ENCODE measurements around the gene EFNB2.

The EFNB2 gene

GRCh38 chr13:106491928-106492587 is 43.4 kb downstream of the EFNB2 start:
- Histone ChIP-seq H3K9me3 (ENCODE audit: control insufficient read depth, insufficient read depth, low read depth, low read length) (no peaks in the 10 kb centered on the region), H3K4me3 (ENCODE audit: low read depth, low read length) (no peak overlapping the region), H3K27ac (ENCODE audit: extremely low read depth, low read depth, low read length) (no peak overlapping the region), H3K36me3 (ENCODE audit: control insufficient read depth in 2 of 2, insufficient read depth in 1 of 2, low read length in 2 of 2) (peaks cover 10 to 62% of the 10 kb centered on the region in 2 experiments; a peak in 2 of 3 replicates), H3K4me1 (ENCODE audit: control insufficient read depth, insufficient read depth, low read length) (peaks cover 10% of the 10 kb centered on the region)
- ChIA-PET CTCF (no interaction called here), POLR2A (no interaction called here)
- no peak for TF ChIP-seq ZNF707 (tag by site-specific recombination; IDR thresholded peaks at IDR 0.05)
- peak; percentile 12; the same call in 1 of the 2 replicates for TF ChIP-seq PRDM1 (tag by site-specific recombination; IDR thresholded peaks at IDR 0.05)

DNA sequence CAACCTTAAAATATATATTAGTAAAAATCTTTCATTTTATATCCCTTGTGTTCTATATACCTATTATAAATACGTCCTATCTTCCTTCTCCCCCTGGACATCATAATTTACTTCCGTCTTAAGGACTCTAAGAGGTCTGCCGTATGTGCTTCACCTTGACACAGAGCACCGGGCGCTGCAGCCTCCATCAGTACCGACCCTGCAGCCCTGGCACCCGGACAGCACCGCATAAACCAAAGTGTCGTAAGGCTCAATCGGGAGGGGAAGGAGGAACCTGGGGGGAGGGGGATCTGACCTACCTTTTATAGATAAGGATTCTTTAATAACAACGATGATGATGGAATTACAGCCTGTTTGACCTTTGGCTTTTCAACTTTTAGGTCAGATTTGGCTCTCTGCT is 44.0 kb downstream of the EFNB2 start:
- no peak for TF ChIP-seq ZSCAN30 (tag by site-specific recombination; IDR thresholded peaks at IDR 0.05)
- Histone ChIP-seq H3K9me3 (ENCODE audit: control insufficient read depth, insufficient read depth, low read depth, low read length) (no peaks in the 10 kb centered on the region), H3K4me1 (ENCODE audit: control insufficient read depth, insufficient read depth, low read length) (0 out of 2 replicates have a peak, but pooled peaks cover 6% of the 10 kb centered on the region), H3K36me3 (ENCODE audit: control insufficient read depth in 2 of 2, insufficient read depth in 1 of 2, low read length in 2 of 2) (peaks cover 10 to 62% of the 10 kb centered on the region in 2 experiments; a peak in 2 of 3 replicates), H3K27ac (ENCODE audit: extremely low read depth, low read depth, low read length) (no peak overlapping the region), H3K4me3 (ENCODE audit: low read depth, low read length) (no peak overlapping the region)
- ChIA-PET CTCF (interaction anchor here (0.8 kb wide), 1 partner anchor 8 kb away, joined by 3 read pairs; no protein-coding TSS in a partner anchor), POLR2A (no interaction called here)

DNA sequence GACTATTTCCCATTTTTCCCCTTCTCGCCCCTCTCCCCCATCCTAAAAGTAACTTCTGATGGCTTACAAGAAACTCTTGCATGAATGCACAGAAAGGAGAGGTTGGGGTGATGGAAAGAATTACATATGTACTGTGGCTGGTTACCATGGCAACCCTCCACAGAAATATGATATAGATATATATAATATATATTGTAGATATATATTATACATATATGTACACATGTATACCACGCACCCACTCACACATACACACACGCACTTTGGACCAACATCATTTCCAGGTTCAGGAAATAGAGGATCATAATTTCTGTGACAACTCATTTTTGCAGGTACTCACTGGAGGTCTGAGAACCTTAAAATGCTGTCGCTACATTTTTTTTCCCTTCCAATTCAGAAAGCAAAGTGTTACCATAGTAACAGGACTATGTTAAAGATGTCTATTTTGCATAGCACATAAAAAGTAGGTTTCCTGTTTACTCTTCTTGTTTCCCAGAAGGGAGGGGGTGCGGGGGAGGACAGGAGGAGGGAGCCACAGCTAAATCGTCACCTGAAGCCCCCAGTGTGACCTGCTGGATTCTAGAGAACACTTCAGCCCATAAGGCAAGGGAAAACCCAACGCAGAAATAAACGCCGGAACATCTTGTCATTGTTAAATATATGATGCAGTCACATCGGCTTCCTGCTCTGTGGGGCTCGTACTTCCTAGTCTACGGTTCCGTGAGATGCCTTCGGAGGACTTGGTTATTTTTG is 44.7 kb downstream of the EFNB2 start:
- Histone ChIP-seq H3K4me1 (ENCODE audit: control insufficient read depth, insufficient read depth, low read length) (no peaks in the 10 kb centered on the region), H3K9me3 (ENCODE audit: control insufficient read depth, insufficient read depth, low read depth, low read length) (no peaks in the 10 kb centered on the region), H3K27ac (ENCODE audit: extremely low read depth, low read depth, low read length) (no peak overlapping the region), H3K4me3 (ENCODE audit: low read depth, low read length) (no peak overlapping the region), H3K36me3 (ENCODE audit: control insufficient read depth in 2 of 2, insufficient read depth in 1 of 2, low read length in 2 of 2) (peaks cover 10 to 57% of the 10 kb centered on the region in 2 experiments; a peak in 2 of 3 replicates)
- CTCF ChIA-PET: interaction anchor here (0.8 kb wide), 1 partner anchor 9 kb away, joined by 3 read pairs; no protein-coding TSS in a partner anchor
- POLR2A ChIA-PET: no interaction called here
- no peak for TF ChIP-seq ZNF223 (tag by site-specific recombination; IDR thresholded peaks at IDR 0.05)
- no peak for TF ChIP-seq TCF7L2 (IDR thresholded peaks at IDR 0.05; ENCODE audit: borderline replicate concordance, low read depth, low read length)
- TF ChIP-seq GLIS1 (tag by site-specific recombination; IDR thresholded peaks at IDR 0.05): no peak
- TF ChIP-seq ZNF362 (tag by site-specific recombination; IDR thresholded peaks at IDR 0.05): no peak
- TF ChIP-seq ZNF639 (tag by site-specific recombination; IDR thresholded peaks at IDR 0.05): no peak
- TF ChIP-seq IKZF3 (tag by site-specific recombination; IDR thresholded peaks at IDR 0.05): no peak
- TF ChIP-seq ZNF677 (tag by site-specific recombination; IDR thresholded peaks at IDR 0.05): no peak
- TF ChIP-seq ZNF184 (tag by site-specific recombination; IDR thresholded peaks at IDR 0.05): no peak
- TF ChIP-seq, protein P1, sequence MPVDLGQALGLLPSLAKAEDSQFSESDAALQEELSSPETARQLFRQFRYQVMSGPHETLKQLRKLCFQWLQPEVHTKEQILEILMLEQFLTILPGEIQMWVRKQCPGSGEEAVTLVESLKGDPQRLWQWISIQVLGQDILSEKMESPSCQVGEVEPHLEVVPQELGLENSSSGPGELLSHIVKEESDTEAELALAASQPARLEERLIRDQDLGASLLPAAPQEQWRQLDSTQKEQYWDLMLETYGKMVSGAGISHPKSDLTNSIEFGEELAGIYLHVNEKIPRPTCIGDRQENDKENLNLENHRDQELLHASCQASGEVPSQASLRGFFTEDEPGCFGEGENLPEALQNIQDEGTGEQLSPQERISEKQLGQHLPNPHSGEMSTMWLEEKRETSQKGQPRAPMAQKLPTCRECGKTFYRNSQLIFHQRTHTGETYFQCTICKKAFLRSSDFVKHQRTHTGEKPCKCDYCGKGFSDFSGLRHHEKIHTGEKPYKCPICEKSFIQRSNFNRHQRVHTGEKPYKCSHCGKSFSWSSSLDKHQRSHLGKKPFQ (tag by site-specific recombination; IDR thresholded peaks at IDR 0.05): no peak
- TF ChIP-seq ZNF488 (tag by site-specific recombination; IDR thresholded peaks at IDR 0.05): no peak
- no peak for TF ChIP-seq ZNF433 (tag by site-specific recombination; IDR thresholded peaks at IDR 0.05; ENCODE audit: low read depth)
- TF ChIP-seq ZFHX2 (tag by site-specific recombination; conservative IDR thresholded peaks at IDR 0.05): no peak
- no peak for TF ChIP-seq ZNF449 (tag by site-specific recombination; IDR thresholded peaks at IDR 0.05)
- no peak for TF ChIP-seq GLI2 (tag by site-specific recombination; IDR thresholded peaks at IDR 0.05; ENCODE audit: borderline replicate concordance, low read depth)
- no peak for TF ChIP-seq ZNF76 (tag by site-specific recombination; IDR thresholded peaks at IDR 0.05; ENCODE audit: borderline replicate concordance, low read depth)
- no peak for TF ChIP-seq ZNF704 (tag by site-specific recombination; IDR thresholded peaks at IDR 0.05)
- no peak for TF ChIP-seq ZNF248 (tag by site-specific recombination; IDR thresholded peaks at IDR 0.05)
- TF ChIP-seq ZNF174 (tag by site-specific recombination; IDR thresholded peaks at IDR 0.05): no peak
- TF ChIP-seq ZNF157 (tag by site-specific recombination; IDR thresholded peaks at IDR 0.05): no peak
